GM20431 (cell line): ENCODE measurements around the gene FAM168A.

Experiments
- in situ Hi-C: fragments of 300-500 bp; cut with MseI, MboI; formaldehyde crosslinking; loops from one replicate; pipeline ENCODE4 v1.15.0; 2020; ENCODE audit warnings: low sequenced_read_pairs; ENCODE audit not compliant: unreplicated experiment

Gene FAM168A

DNA sequence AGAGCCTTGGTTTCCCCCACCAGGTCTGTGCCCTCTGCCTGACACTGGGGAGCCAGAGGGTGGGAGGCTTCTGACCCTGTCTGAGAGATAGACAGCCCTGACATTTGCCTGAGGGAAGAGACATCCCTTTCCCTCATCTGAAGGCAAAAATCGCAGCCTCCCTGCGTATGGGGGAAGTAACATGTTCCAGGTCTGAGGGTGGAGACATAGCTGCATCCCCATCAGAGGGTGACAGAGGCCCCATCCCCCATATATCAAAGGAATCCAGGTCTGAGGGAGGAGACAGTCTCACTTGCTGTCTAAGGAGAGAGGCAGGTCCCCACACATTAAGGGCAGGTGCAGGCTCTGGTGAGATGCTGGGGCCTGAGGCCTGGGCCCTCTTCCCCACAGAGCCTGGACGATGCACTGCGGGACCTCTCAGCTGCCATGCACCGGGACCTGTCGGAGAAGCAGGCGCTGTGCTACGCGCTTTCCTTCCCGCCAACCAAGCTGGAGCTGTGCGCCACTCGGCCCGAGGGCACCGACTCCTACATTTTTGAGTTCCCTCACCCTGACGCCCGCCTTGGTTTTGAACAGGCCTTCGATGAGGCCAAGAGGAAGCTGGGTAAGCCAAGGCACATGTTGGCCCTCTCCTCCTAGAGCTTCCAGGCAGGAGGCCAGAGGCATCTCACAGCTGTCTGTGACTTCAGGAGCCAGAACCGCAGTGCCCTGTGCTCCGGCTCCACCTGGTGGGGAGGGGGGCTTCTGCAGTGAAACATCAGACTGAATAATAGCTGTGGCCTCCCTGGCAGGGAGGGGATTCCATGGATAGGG lies 237.8 kb downstream of the FAM168A start:
- in situ Hi-C loops, result no loop called here

GRCh38 chr11:73359341-73359740 lies 238.6 kb downstream of the FAM168A start:
- in situ Hi-C loops, result no loop called here

- in situ Hi-C loops, result no loop called here
Observed at GRCh38 chr11:73358071-73358470, 239.8 kb downstream of the FAM168A start.

- in situ Hi-C loops, result no loop called here
Observed at GRCh38 chr11:73356979-73357860, 240.7 kb downstream of the FAM168A start.

DNA sequence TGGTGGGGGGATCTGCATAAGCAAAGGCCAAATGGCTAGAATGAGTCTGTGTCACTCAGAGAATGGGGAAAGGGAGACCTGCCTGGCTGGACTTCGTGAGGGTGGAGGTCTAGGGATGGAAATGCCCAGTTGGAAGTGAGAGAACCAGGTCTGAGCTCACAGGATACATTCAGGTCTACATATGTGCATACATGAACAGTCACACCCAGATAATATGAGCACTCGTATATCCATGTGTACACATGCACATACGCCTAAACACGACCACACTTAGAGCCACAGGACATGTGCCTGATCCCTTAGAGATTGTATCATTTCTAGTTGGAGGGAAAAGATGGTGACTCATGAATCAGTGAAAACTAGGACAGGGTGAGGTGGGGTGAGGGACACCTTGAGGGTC lies 242.8 kb downstream of the FAM168A start:
- in situ Hi-C loops, result no loop called here

DNA sequence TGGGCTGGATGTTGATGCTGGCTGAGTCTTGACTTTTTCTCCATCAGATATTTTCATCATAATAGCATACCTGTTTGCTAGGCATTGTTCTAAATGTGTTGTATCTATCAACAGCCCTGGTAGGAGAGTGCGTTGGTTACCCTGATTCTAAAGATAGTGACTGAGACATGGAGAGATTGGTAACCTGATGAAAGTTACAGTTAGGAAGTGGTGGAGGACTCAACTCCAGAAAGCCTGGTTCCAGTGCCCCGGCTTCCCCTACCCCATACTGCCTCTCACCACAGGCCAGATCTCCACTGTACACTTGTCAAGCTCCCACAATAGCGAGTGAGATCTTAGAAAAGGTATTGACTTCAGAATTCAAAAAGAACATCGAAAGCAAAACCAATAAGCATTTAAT lies 244.5 kb downstream of the FAM168A start:
- in situ Hi-C loops, result no loop called here

DNA sequence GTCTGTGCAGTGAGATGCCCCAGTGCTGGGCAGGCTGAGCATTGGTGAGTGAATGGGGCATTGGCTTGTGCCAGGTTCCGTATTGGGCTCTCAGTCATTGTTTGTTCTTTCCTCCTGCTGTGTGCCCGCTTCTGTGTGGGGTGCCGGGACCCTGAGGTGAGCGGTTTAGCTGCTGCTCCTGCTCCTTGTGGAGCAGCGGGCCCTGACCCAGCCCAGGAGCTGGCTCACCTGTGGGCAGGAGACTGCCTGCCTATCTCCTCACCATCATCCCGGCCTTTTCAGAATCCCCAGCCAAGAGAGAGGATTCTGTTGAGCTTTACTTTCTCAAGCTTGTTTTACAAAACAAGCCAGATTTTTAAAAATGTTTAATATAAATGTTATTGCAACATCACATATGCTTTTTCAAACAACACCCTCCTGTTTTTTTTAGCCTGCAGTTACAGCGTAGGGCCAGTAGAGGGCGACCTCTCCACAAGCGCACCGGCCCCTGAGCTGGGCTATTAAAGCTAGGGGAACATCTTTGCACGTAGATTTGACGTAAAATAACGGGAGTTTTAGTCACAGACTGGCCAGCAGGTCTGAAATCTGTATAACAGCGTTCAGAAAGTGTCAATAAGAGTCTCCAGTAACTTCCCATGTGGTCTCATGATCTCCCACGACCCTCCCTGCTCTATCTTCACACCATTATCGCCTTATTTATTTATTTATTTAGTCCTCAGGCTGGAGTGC lies 246.8 kb downstream of the FAM168A start:
- in situ Hi-C loops, result no loop called here
